CD14-positive monocyte (primary cell): Measurements from ENCODE around the gene CGNL1. TPM values are rescaled to one million over a fixed set of nuclear protein-coding genes. Genes with fewer than 3 reads are reported as not detected.
A peak's percentile ranks its signal among the peaks of the same experiment; 100 is the strongest.

Source experiments
- DNase-seq, 3 donors: peaks; one replicate each; pipeline ENCODE4 v3.0.0-alpha.2; 2011 to 2022
- H2AFZ ChIP-seq: 2 replicates; pipeline ENCODE4 v1.6.0; 2012; ENCODE audit warnings: mild to moderate bottlenecking, low read depth, low read length, inconsistent platforms; ENCODE audit not compliant: insufficient read depth, poor library complexity, severe bottlenecking
- H3K27ac ChIP-seq, 2 donors: 1 replicate in 1 of 2; 2 replicates in 1 of 2; pipeline ENCODE4 v1.5.1; 2012 to 2013; ENCODE audit warnings: low read length in 2 of 2, control low read depth in 1 of 2, inconsistent platforms in 1 of 2, low read depth in 1 of 2, mild to moderate bottlenecking in 1 of 2
- H3K27me3 ChIP-seq, 2 donors: one replicate each; pipeline versions ENCODE4 v1.6.0 to v1.6.1; 2011 to 2013; ENCODE audit warnings: low read length in 2 of 2; ENCODE audit not compliant: control insufficient read depth in 2 of 2, insufficient read depth in 2 of 2
- H3K36me3 ChIP-seq, 2 donors: replicated peaks in 1 of 2; 1 replicate in 1 of 2; 2 replicates in 1 of 2; pipeline versions ENCODE4 v1.5.1 to v1.6.1; 2012 to 2013; ENCODE audit warnings: low read length in 2 of 2, control low read depth in 1 of 2, inconsistent platforms in 1 of 2, mild to moderate bottlenecking in 1 of 2; ENCODE audit not compliant: insufficient read depth in 2 of 2, control insufficient read depth in 1 of 2
- H3K4me1 ChIP-seq, 2 donors: 1 replicate in 1 of 2; 2 replicates in 1 of 2; pipeline versions ENCODE4 v1.5.1 to v1.6.1; 2012 to 2013; ENCODE audit warnings: low read length in 2 of 2, control low read depth in 1 of 2, inconsistent platforms in 1 of 2, mild to moderate bottlenecking in 1 of 2, moderate library complexity in 1 of 2; ENCODE audit not compliant: insufficient read depth in 2 of 2, control insufficient read depth in 1 of 2
- H3K4me2 ChIP-seq: replicated peaks from 2 replicates; pipeline ENCODE3; 2012; ENCODE audit warnings: low read length, moderate library complexity, mild to moderate bottlenecking; ENCODE audit not compliant: poor library complexity, severe bottlenecking; ENCODE audit errors: extremely low read depth
- H3K4me3 ChIP-seq, 3 experiments: fragments of 200-600 bp in 1 of 3; sonication (generic) in 1 of 3; replicated peaks in 1 of 3; 1 replicate in 2 of 3; 2 replicates in 1 of 3; pipeline ENCODE4 v1.5.1; 2011 to 2013; ENCODE audit warnings: low read length in 3 of 3, mild to moderate bottlenecking in 3 of 3, control low read depth in 2 of 3, low read depth in 2 of 3, inconsistent platforms in 1 of 3, moderate library complexity in 1 of 3
- H3K79me2 ChIP-seq: 2 replicates; pipeline ENCODE4 v1.6.0; 2012; ENCODE audit warnings: mild to moderate bottlenecking, control low read depth, inconsistent platforms, low read length, moderate library complexity; ENCODE audit not compliant: insufficient read depth
- H3K9ac ChIP-seq: 2 replicates; pipeline ENCODE4 v1.6.0; 2017; ENCODE audit warnings: low read length, mild to moderate bottlenecking; ENCODE audit not compliant: insufficient read depth, poor library complexity, severe bottlenecking
- H3K9me3 ChIP-seq, 2 donors: replicated peaks in 1 of 2; 1 replicate in 1 of 2; 2 replicates in 1 of 2; pipeline versions ENCODE4 v1.5.1 to v1.6.1; 2012 to 2013; ENCODE audit warnings: low read length in 2 of 2, control low read depth in 1 of 2; ENCODE audit not compliant: control insufficient read depth in 1 of 2, insufficient read depth in 1 of 2
- H4K20me1 ChIP-seq: 2 replicates; pipeline ENCODE4 v1.6.0; 2012; ENCODE audit warnings: mild to moderate bottlenecking, low read length, control low read depth, moderate library complexity; ENCODE audit not compliant: insufficient read depth
- H3K27ac Mint-ChIP-seq, 7 donors: one replicate each; pipeline ENCODE4 v1.8.0; 2020; ENCODE audit warnings: mild to moderate bottlenecking in 7 of 7, mixed read lengths in 7 of 7, moderate library complexity in 6 of 7, inconsistent platforms in 2 of 7
- H3K27me3 Mint-ChIP-seq, 3 donors: one replicate each; pipeline ENCODE4 v1.8.0; 2021 to 2022; ENCODE audit warnings: low read depth in 3 of 3, mild to moderate bottlenecking in 3 of 3, mixed read lengths in 3 of 3, moderate library complexity in 3 of 3, inconsistent platforms in 1 of 3
- H3K36me3 Mint-ChIP-seq, 2 donors: one replicate each; pipeline ENCODE4 v1.8.0; 2020; ENCODE audit warnings: mixed read lengths in 2 of 2, inconsistent platforms in 1 of 2, mild to moderate bottlenecking in 1 of 2
- H3K4me1 Mint-ChIP-seq: one replicate; pipeline ENCODE4 v1.8.0; 2020; ENCODE audit warnings: mild to moderate bottlenecking, mixed read lengths
- H3K4me3 Mint-ChIP-seq, 2 donors: one replicate each; pipeline ENCODE4 v1.8.0; 2020; ENCODE audit warnings: mild to moderate bottlenecking in 2 of 2, mixed read lengths in 2 of 2, moderate library complexity in 1 of 2
- H3K9me3 Mint-ChIP-seq, 7 donors: one replicate each; pipeline ENCODE4 v1.8.0; 2020 to 2022; ENCODE audit warnings: mixed read lengths in 7 of 7, mild to moderate bottlenecking in 6 of 7, moderate library complexity in 6 of 7, inconsistent platforms in 2 of 7
- WGBS: methylation state at CpG from one replicate; pipeline ENCODE4 v1.1.5; 2013; ENCODE audit warnings: missing lambda C conversion rate; ENCODE audit not compliant: insufficient coverage; 5-methylcytosine and 5-hydroxymethylcytosine counted together
- intact Hi-C, 2 donors: fragments of 100-400 bp; cut with micrococcal nuclease; formaldehyde crosslinking; loops; one replicate each; pipeline versions ENCODE4 v1.15.0 to v1.15.1; 2023
- polyA plus RNA-seq, 3 donors: library from polyadenylated mRNA; depleted of rRNA in 1 of 3; unstranded in 2 of 3; stranded (reverse) in 1 of 3; fragments of 300-500 nt in 2 of 3; fragments of >200 nt in 1 of 3; fragmentation: Illumina TruSeq in 2 of 3; gene quantifications; 1 replicate in 2 of 3; 2 replicates in 1 of 3; pipeline ENCODE4 v1.2.3, GENCODE V29; 2012 to 2021
- TF ChIP-seq, protein P1 (sequence below): fragments of 200-600 bp; IDR thresholded peaks from one replicate; pipeline ENCODE4 v1.8.0; 2022; ENCODE audit warnings: antibody characterized with exemption, mild to moderate bottlenecking

CGNL1 gene
- polyA plus RNA-seq, 3 donors, result not detected

DNA sequence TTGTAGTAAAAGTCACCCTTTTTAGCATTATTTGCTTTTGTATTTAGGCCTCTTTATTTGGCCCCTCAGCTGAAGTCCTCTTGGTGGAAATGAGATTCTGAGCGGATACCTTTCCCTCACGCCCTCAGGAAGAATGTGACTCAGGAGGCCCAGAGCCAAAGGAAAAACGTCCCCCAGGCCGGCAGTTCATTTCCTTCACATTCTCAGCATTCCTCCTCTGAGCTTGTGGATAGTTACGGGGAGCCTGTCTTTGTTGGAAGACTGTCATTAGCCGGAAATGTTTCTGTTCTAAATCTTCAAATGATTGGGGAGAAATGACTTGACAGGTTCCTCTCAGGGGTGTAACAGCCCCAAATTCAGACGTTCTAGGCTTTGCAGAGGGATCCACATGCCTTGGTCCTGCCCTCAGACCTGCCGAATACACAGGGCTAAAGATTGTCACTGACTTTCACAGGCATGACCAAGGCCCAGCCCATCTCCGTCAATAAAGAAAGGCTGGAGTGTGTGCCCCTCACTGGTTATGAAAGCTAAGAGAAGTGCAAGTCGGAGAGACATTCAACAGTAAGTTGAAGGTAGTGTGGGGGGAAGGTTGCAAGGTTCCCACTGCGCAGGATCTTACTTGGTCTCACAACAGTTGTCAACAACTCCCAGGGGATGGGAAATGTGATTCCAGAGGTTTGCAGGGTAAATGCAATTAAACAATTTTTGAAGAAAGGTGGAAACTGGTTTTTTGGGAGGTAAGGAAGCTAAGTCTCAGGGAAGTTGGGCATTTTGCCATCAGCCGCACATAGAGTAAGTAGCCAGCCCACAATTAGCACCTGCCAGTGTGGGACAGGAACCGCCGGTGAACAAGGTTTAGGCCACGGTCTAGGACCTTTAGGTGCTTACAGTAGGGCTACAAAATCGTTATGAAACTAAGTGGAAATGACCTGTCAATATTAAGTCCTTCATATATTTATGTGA lies 175.7 kb downstream of the CGNL1 start:
- H2AFZ ChIP-seq, result no peak overlapping the region
- peaks cover 2 to 5% (median 3%) of the 10 kb centered on the region in 3 donors for H3K27me3 Mint-ChIP-seq
- no peak overlapping the region for H3K9ac ChIP-seq
- no peaks in the 10 kb centered on the region for H3K79me2 ChIP-seq
- H3K4me3 Mint-ChIP-seq, result no peak overlapping the region
- TF ChIP-seq, protein P1, sequence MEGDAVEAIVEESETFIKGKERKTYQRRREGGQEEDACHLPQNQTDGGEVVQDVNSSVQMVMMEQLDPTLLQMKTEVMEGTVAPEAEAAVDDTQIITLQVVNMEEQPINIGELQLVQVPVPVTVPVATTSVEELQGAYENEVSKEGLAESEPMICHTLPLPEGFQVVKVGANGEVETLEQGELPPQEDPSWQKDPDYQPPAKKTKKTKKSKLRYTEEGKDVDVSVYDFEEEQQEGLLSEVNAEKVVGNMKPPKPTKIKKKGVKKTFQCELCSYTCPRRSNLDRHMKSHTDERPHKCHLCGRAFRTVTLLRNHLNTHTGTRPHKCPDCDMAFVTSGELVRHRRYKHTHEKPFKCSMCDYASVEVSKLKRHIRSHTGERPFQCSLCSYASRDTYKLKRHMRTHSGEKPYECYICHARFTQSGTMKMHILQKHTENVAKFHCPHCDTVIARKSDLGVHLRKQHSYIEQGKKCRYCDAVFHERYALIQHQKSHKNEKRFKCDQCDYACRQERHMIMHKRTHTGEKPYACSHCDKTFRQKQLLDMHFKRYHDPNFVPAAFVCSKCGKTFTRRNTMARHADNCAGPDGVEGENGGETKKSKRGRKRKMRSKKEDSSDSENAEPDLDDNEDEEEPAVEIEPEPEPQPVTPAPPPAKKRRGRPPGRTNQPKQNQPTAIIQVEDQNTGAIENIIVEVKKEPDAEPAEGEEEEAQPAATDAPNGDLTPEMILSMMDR, result no peak
- intact Hi-C loops, result loop anchor here in 1 of 2 donors (10.0 kb wide), 1 partner anchor 103 kb away; no protein-coding TSS in a partner anchor
- no peak overlapping the region for H3K27ac Mint-ChIP-seq
- DNase-seq, result no peak
- H3K27me3 ChIP-seq, result no peaks in the 10 kb centered on the region
- no peaks in the 10 kb centered on the region for H3K36me3 ChIP-seq
- H3K9me3 Mint-ChIP-seq, result no peaks in the 10 kb centered on the region
- H3K4me2 ChIP-seq, result no peak overlapping the region
- no peaks in the 10 kb centered on the region for H3K9me3 ChIP-seq
- H4K20me1 ChIP-seq, result no peaks in the 10 kb centered on the region
- 88% methylated on average over 9 of the region's 16 CpGs for WGBS
- H3K36me3 Mint-ChIP-seq, result no peaks in the 10 kb centered on the region
- peaks cover 11% of the 10 kb centered on the region for H3K4me1 Mint-ChIP-seq
- no peaks in the 10 kb centered on the region for H3K4me1 ChIP-seq
- no peak overlapping the region for H3K4me3 ChIP-seq
- H3K27ac ChIP-seq, result no peak overlapping the region

DNA sequence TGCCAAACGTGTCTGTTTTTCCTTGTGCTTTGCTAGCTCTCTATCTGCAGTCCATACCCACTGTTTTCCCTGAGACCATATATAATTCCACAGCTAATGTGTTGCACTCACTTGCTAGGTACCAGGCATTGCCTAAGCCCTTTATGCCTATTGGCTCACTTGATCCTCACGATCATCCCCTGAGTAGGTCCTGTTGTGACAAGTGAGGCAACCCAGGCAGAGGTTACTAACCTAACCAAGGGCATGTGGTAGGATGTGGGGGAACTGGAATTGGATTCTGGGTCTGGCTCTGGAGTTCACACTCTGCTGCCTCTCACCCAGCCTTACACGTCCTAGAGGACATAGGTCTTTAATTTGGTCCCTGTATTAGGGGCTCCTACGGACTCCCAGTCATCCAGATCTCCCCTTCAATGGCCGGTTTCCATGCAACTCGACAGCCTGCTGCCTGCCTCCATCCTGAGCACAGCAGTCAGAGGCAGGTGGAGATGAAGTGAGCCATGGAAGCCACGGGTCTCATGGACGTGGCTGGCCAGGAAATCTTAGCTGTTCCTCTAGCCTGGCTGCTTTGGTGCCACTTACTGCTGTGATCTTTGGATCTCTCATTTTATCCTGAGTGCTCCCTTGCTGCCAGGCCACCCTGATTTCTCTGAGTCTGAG lies 176.5 kb downstream of the CGNL1 start:
- Histone ChIP-seq H3K9ac (no peak overlapping the region), H3K4me3 (no peak overlapping the region)
- TF ChIP-seq, protein P1, result no peak

More for the DNA sequence above, 176.5 kb downstream of the CGNL1 start:
- no peaks in the 10 kb centered on the region for H3K4me1 ChIP-seq
- H3K27me3 ChIP-seq, result no peaks in the 10 kb centered on the region
- DNase-seq, result no peak
- H3K79me2 ChIP-seq, result no peaks in the 10 kb centered on the region
- peaks cover 11% of the 10 kb centered on the region for H3K4me1 Mint-ChIP-seq
- H3K4me3 Mint-ChIP-seq, result no peak overlapping the region
- H3K36me3 Mint-ChIP-seq, result no peaks in the 10 kb centered on the region
- H3K36me3 ChIP-seq, result no peaks in the 10 kb centered on the region
- WGBS, result 88% methylated on average over 8 of the region's 8 CpGs
- no peak overlapping the region for H2AFZ ChIP-seq
- H4K20me1 ChIP-seq, result no peaks in the 10 kb centered on the region
- peak overlapping the region in 1 of 7 donors; percentile 24 for H3K27ac Mint-ChIP-seq
- H3K27ac ChIP-seq, result no peak overlapping the region
- intact Hi-C loops, result loop anchor here in 1 of 2 donors (10.0 kb wide), 1 partner anchor 102 kb away; no protein-coding TSS in a partner anchor
- H3K9me3 ChIP-seq, result no peaks in the 10 kb centered on the region
- no peak overlapping the region for H3K4me2 ChIP-seq
- H3K9me3 Mint-ChIP-seq, result no peaks in the 10 kb centered on the region
- H3K27me3 Mint-ChIP-seq, result peaks cover 2 to 5% (median 3%) of the 10 kb centered on the region in 3 donors
